Subcutaneous adipose tissue (tissue), 4 donors: ENCODE data around the gene EEFSEC. TPM values are rescaled to one million over a fixed set of nuclear protein-coding genes. Genes with fewer than 3 reads are reported as not detected.

ENCODE experiments used
- total RNA-seq, 4 donors: library from RNA; depleted of rRNA; stranded (reverse); fragments of >200 nt; gene quantifications; one replicate each; pipeline ENCODE4 v1.1.0, GENCODE V29; 2016
- TF ChIP-seq, protein P1 (sequence below): fragments of 450-650 bp; IDR thresholded peaks from one replicate; pipeline ENCODE4 v1.5.1; 2016; ENCODE audit warnings: low read depth, mild to moderate bottlenecking, control low read depth, antibody characterized with exemption, moderate library complexity

Gene EEFSEC
- total RNA-seq, 4 donors from 2014 or later = 13.7 to 26.9 (median 17.4) TPM

GRCh38 chr3:128408012-128408692 is 254.9 kb downstream of the EEFSEC start:
- TF ChIP-seq, protein P1, sequence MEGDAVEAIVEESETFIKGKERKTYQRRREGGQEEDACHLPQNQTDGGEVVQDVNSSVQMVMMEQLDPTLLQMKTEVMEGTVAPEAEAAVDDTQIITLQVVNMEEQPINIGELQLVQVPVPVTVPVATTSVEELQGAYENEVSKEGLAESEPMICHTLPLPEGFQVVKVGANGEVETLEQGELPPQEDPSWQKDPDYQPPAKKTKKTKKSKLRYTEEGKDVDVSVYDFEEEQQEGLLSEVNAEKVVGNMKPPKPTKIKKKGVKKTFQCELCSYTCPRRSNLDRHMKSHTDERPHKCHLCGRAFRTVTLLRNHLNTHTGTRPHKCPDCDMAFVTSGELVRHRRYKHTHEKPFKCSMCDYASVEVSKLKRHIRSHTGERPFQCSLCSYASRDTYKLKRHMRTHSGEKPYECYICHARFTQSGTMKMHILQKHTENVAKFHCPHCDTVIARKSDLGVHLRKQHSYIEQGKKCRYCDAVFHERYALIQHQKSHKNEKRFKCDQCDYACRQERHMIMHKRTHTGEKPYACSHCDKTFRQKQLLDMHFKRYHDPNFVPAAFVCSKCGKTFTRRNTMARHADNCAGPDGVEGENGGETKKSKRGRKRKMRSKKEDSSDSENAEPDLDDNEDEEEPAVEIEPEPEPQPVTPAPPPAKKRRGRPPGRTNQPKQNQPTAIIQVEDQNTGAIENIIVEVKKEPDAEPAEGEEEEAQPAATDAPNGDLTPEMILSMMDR = no peak

DNA sequence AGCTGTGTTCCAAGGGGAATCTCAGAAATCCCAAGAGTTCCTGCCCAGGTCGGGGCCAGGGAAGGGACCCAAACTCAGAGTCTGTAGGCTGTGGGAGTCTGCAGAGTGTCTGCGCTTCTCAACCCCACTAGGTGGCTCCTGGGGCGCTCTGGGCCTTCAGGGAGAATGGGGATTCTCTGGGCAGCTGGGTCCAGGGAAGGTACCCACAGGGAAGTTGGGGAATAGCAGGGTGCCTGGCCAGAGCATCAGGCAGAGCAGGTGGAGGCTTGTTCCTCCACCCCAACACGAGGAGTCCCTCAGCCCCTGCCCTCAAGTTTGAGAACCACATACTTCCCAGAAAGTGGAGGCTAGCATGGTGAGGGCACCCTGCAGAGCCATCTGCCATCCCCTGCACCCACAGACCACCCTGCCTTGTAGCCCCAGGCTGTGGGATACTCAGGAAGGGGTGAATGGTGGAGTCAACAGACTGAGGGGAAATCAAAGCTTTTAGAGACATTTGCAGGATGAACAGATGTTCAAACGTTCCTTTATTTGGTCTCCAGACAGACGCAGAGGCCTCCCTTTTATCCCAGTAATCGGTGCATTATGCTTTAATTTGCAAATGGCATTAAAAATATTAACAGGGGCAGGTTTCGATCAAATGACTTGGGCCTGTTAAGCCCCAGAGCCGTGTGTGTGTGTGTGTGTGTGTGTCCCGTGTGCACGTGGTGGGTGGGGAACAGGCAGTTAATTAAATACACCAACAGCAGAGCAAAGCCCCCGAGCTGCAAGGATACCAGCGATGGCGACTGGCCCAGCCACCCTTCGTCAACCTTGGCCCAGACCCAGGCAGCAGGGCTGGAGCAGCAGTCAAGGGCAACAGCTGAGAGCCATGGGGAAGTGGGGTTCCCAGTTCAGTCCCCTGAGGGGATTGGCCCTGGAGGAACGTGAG is 255.7 kb downstream of the EEFSEC start:
- TF ChIP-seq, protein P1 = no peak

- TF ChIP-seq, protein P1 = no peak
Observed at GRCh38 chr3:128409624-128410581, 256.6 kb downstream of the EEFSEC start.

- TF ChIP-seq, protein P1 = no peak
Observed at GRCh38 chr3:128410669-128411573, 257.6 kb downstream of the EEFSEC start.

DNA sequence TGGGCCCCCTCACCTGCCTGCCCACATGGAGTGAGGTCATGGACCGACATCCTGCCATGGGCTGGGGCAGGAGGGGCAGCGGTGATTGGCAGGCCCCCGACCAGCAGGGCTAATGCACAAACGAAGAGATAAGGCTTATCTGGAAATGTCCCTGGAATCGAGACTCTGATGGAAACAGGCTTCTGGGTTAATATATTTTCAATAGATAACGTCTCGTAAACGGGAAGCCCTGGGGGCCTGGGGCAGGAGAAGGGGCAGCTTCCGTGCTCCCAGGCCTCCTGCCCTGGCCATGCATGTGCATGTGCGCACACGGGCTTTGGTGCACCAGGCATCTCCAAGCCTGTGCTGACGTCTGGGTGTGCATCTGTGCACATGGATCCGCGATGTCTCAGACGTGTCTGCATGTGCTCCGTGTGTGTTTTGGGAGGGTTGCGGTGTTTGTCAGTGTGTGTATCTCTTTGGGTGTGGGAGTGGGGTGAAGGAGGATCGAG is 258.3 kb downstream of the EEFSEC start:
- TF ChIP-seq, protein P1 = no peak
